ENCODE results near the gene HELB. TPM values are rescaled to one million over a fixed set of nuclear protein-coding genes. Genes with fewer than 3 reads are reported as not detected.

Gene HELB
- total and polyA plus RNA-seq, 2 experiments from 2014 or later, result 2.3 to 4.8 TPM

- H3K27me3 ChIP-seq, result no peaks in the 10 kb centered on the region
- H3K36me3 ChIP-seq, result no peaks in the 10 kb centered on the region
- DNase-seq (ENCODE audit: low read depth in 1 of 2, low spot score in 1 of 2), result peak in 1 of 2 donors; percentile 61
- H3K9me3 ChIP-seq (ENCODE audit: low read depth), result no peaks in the 10 kb centered on the region
- H3K4me3 ChIP-seq, result no peak overlapping the region
- no peaks in the 10 kb centered on the region for H3K4me1 ChIP-seq (ENCODE audit: low read depth)
- TF ChIP-seq, protein P1, sequence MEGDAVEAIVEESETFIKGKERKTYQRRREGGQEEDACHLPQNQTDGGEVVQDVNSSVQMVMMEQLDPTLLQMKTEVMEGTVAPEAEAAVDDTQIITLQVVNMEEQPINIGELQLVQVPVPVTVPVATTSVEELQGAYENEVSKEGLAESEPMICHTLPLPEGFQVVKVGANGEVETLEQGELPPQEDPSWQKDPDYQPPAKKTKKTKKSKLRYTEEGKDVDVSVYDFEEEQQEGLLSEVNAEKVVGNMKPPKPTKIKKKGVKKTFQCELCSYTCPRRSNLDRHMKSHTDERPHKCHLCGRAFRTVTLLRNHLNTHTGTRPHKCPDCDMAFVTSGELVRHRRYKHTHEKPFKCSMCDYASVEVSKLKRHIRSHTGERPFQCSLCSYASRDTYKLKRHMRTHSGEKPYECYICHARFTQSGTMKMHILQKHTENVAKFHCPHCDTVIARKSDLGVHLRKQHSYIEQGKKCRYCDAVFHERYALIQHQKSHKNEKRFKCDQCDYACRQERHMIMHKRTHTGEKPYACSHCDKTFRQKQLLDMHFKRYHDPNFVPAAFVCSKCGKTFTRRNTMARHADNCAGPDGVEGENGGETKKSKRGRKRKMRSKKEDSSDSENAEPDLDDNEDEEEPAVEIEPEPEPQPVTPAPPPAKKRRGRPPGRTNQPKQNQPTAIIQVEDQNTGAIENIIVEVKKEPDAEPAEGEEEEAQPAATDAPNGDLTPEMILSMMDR (IDR thresholded peaks at IDR 0.05; ENCODE audit: low read depth, low read length), result no peak
- H3K27ac ChIP-seq, result no peak overlapping the region
Measured at GRCh38 chr12:66365718-66366490, 63.6 kb downstream of the HELB start.

- Histone ChIP-seq H3K9me3 (ENCODE audit: low read depth) (no peaks in the 10 kb centered on the region), H3K27me3 (no peaks in the 10 kb centered on the region), H3K36me3 (no peaks in the 10 kb centered on the region), H3K4me1 (ENCODE audit: low read depth) (no peaks in the 10 kb centered on the region), H3K4me3 (no peak overlapping the region), H3K27ac (no peak overlapping the region)
- DNase-seq (ENCODE audit: low read depth in 1 of 2, low spot score in 1 of 2), result no peak
- TF ChIP-seq, protein P1 (IDR thresholded peaks at IDR 0.05; ENCODE audit: low read depth, low read length), result no peak
Measured at GRCh38 chr12:66367015-66367667, 64.8 kb downstream of the HELB start.

DNA sequence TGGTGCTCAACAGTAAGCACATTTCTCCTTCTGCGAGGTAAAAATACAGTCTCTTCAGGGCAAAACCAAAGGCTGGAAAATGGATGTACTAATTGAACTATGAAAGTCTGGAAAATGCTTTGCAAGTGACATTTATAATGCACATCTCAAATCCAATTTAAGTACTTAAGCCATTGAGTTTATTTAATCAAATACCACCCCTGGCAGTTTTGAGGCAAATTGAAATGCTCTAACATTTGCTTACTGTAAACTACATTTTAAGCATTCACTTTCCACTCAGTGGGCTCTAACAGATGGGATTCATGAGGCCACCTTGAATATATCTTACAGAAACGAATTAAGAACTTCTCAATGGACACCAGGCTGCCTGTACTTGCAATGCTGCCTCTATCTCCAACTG lies 69.7 kb downstream of the HELB start:
- Histone ChIP-seq H3K4me1 (ENCODE audit: low read depth) (no peaks in the 10 kb centered on the region), H3K9me3 (ENCODE audit: low read depth) (no peaks in the 10 kb centered on the region), H3K36me3 (no peaks in the 10 kb centered on the region), H3K27me3 (no peaks in the 10 kb centered on the region), H3K4me3 (no peak overlapping the region), H3K27ac (no peak overlapping the region)
- no peak for DNase-seq (ENCODE audit: low read depth in 1 of 2, low spot score in 1 of 2)
- TF ChIP-seq, protein P1 (IDR thresholded peaks at IDR 0.05; ENCODE audit: low read depth, low read length), result no peak

DNA sequence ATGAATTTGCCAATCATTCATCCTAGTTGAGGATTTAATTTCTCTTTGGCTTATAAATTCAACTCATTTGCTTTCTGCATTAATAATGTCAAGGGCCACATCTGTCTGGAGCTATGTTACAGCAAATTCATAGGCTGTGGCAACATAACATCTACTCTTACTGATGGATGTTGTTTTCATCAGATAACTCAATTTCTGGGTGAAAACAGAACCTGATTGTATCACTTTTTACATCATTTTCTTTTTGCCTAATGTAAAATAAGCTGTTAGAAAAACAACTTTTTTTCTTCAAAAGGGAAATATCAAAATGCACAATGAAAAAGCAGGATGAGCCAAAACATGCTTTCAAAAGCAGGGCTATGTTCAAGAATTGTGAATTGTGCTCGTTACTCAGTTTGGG lies 73.3 kb downstream of the HELB start:
- Histone ChIP-seq H3K4me1 (ENCODE audit: low read depth) (no peaks in the 10 kb centered on the region), H3K27me3 (no peaks in the 10 kb centered on the region), H3K9me3 (ENCODE audit: low read depth) (no peaks in the 10 kb centered on the region), H3K4me3 (no peak overlapping the region), H3K36me3 (no peaks in the 10 kb centered on the region), H3K27ac (no peak overlapping the region)
- TF ChIP-seq, protein P1 (IDR thresholded peaks at IDR 0.05; ENCODE audit: low read depth, low read length), result no peak
- no peak for DNase-seq (ENCODE audit: low read depth in 1 of 2, low spot score in 1 of 2)

- no peaks in the 10 kb centered on the region for H3K36me3 ChIP-seq
- H3K4me1 ChIP-seq (ENCODE audit: low read depth), result no peaks in the 10 kb centered on the region
- no peak for DNase-seq (ENCODE audit: low read depth in 1 of 2, low spot score in 1 of 2)
- H3K27ac ChIP-seq, result no peak overlapping the region
- no peaks in the 10 kb centered on the region for H3K9me3 ChIP-seq (ENCODE audit: low read depth)
- TF ChIP-seq, protein P1 (IDR thresholded peaks at IDR 0.05; ENCODE audit: low read depth, low read length), result no peak
- no peak overlapping the region for H3K4me3 ChIP-seq
- no peaks in the 10 kb centered on the region for H3K27me3 ChIP-seq
Measured at GRCh38 chr12:66379616-66380015, 77.3 kb downstream of the HELB start.
